Immature natural killer cell (primary cell): Measurements from ENCODE around the gene CCIN. TPM values are rescaled to one million over a fixed set of nuclear protein-coding genes. Genes with fewer than 3 reads are reported as not detected.

Experiments
- DNase-seq, 3 donors: peaks; one replicate each; pipeline ENCODE4 v3.0.0; 2022; ENCODE audit warnings: mixed read lengths in 1 of 3
- H3K27ac Mint-ChIP-seq, 6 donors: one replicate each; pipeline ENCODE4 v1.8.0; 2020; ENCODE audit warnings: mixed read lengths in 6 of 6, mild to moderate bottlenecking in 5 of 6, inconsistent platforms in 4 of 6, moderate library complexity in 3 of 6
- H3K27me3 Mint-ChIP-seq, 3 donors: one replicate each; pipeline ENCODE4 v1.8.0; 2020 to 2021; ENCODE audit warnings: low read depth in 3 of 3, mild to moderate bottlenecking in 3 of 3, mixed read lengths in 3 of 3, moderate library complexity in 3 of 3, inconsistent platforms in 1 of 3
- H3K36me3 Mint-ChIP-seq, 3 donors: one replicate each; pipeline ENCODE4 v1.8.0; 2020; ENCODE audit warnings: mixed read lengths in 3 of 3, inconsistent platforms in 2 of 3, mild to moderate bottlenecking in 2 of 3
- H3K4me1 Mint-ChIP-seq, 2 donors: one replicate each; pipeline ENCODE4 v1.8.0; 2020; ENCODE audit warnings: inconsistent platforms in 2 of 2, mild to moderate bottlenecking in 2 of 2, mixed read lengths in 2 of 2, moderate library complexity in 1 of 2
- H3K4me3 Mint-ChIP-seq, 5 donors: one replicate each; pipeline ENCODE4 v1.8.0; 2020; ENCODE audit warnings: mild to moderate bottlenecking in 5 of 5, mixed read lengths in 5 of 5, inconsistent platforms in 3 of 5, moderate library complexity in 3 of 5
- H3K9me3 Mint-ChIP-seq, 6 donors: one replicate each; pipeline ENCODE4 v1.8.0; 2020; ENCODE audit warnings: mild to moderate bottlenecking in 6 of 6, mixed read lengths in 6 of 6, inconsistent platforms in 4 of 6, moderate library complexity in 3 of 6
- polyA plus RNA-seq, 3 donors: library from polyadenylated mRNA; unstranded; fragments of 300-500 nt; fragmentation: Illumina TruSeq; gene quantifications; one replicate each; pipeline ENCODE4 v1.2.3, GENCODE V29; 2021

Gene CCIN
- polyA plus RNA-seq, 3 donors from 2014 or later = 0.43 TPM; not detected in 2

DNA sequence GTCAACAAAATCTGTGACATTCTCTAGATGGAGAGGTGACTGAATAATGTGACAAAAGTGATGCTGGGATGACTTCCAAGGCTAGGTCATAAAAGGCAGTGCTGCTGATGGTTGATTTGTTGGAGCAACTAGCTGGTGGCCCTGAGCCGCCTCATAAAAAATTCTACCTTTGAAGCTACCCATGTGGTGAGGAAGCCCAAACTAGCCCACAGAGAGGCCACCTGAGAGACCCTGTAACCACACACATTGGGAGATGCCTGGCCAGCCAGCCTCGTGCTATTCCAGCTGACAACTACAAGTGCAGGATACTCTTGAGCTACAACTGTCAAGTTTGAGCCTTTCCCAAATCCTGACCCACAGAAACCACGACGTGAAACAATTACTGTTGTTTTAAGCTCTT lies 44.2 kb downstream of the CCIN start:
- no peak for DNase-seq
- Mint-ChIP-seq H3K4me3 (no peak overlapping the region), H3K27me3 (no peaks in the 10 kb centered on the region), H3K4me1 (peaks cover 48 to 87% of the 10 kb centered on the region in 2 donors), H3K9me3 (no peaks in the 10 kb centered on the region), H3K36me3 (peaks cover 0 to 20% (median 16%) of the 10 kb centered on the region in 3 donors), H3K27ac (peak overlapping the region in 3 of 6 donors; percentile 17 to 71 (median 60))

DNA sequence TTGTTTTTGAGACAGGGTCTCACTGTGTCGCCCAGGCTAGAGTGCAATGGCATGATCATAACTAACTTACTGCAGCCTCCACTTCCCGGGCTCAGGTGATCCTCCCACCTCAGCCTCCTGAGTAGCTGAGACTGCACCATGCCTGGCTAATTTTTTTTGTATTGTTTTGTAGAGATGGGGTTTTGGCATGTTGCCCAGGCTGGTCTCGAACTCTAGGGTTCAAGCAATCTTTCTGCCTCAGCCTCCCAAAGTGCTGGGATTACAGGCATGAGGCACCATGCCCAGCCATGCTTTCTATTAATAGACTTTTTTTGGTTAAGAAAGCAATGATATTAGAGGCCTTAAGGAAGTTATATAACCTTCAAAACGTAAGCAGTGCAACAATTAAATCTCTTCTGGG lies 44.8 kb downstream of the CCIN start:
- Mint-ChIP-seq H3K27ac (peak overlapping the region in 3 of 6 donors; percentile 28 to 40 (median 31)), H3K4me1 (peaks cover 48 to 87% of the 10 kb centered on the region in 2 donors), H3K9me3 (no peaks in the 10 kb centered on the region), H3K4me3 (no peak overlapping the region), H3K27me3 (no peaks in the 10 kb centered on the region), H3K36me3 (peaks cover 0 to 21% (median 17%) of the 10 kb centered on the region in 3 donors)
- DNase-seq = no peak

DNA sequence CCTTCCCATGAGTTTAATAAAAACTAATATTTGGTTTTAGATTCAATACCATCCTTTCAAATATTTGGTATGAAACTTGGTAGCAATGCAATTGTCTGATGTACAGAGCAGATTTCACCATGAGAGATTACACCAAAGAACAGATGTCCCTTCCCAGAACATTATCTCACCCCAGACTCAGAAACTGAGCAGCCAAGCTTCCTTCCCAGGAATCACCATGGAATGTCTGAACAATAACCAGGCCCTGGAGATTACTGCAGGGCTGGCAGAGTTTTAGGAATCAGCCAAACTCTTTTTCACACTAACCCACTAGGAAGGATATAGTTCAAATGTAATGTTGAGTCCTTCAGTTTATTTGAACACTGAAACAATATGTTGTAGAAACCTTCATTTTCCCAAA lies 45.4 kb downstream of the CCIN start:
- Mint-ChIP-seq H3K27me3 (no peaks in the 10 kb centered on the region), H3K36me3 (peaks cover 0 to 23% (median 17%) of the 10 kb centered on the region in 3 donors), H3K4me1 (peaks cover 47 to 86% of the 10 kb centered on the region in 2 donors)

DNA sequence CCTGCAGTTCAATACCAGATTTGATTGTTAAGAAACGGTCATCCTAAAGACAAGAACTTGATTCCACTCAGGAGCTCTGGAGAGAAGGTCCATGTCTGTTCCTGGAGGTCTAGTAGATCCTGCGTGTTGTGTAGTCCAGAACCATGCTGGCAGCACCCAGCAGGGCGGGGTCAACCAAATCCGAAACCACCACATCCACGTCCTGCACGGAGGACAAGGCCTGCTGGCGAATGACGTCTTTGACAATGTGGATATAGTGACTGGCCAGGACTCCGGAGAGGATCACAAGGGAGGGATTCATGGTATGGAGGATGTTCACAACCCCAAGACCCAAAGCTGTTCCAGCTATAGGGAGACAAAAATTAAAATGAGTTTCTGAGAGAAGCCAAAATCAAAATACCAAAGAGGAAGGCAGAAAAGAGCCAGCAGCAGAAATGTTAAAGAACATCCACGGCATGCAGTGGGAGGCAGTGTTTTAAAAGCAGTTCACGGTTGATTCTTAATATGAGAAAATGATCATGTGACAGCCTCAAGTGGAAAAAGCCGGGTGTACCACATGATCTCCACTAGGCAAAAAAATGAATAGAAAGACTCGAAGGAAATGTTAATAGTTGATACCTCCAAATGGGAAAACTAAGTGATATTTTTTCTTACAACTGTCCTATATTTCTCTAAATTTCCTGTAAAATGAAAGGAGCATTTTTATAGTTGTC lies 48.2 kb downstream of the CCIN start:
- peaks cover 40 to 61% of the 10 kb centered on the region in 2 donors for H3K4me1 Mint-ChIP-seq
- H3K27ac Mint-ChIP-seq = peak overlapping the region in 5 of 6 donors; percentile 13 to 79 (median 54)
- H3K36me3 Mint-ChIP-seq = peaks cover 11 to 29% (median 20%) of the 10 kb centered on the region in 3 donors
- no peak overlapping the region for H3K4me3 Mint-ChIP-seq
- H3K9me3 Mint-ChIP-seq = no peaks in the 10 kb centered on the region
- H3K27me3 Mint-ChIP-seq = no peaks in the 10 kb centered on the region
- no peak for DNase-seq

More for the DNA sequence above, 45.4 kb downstream of the CCIN start:
- Mint-ChIP-seq H3K9me3 (no peaks in the 10 kb centered on the region), H3K27ac (peak overlapping the region in 4 of 6 donors; percentile 30 to 60 (median 40)), H3K4me3 (no peak overlapping the region)
- DNase-seq = no peak

DNA sequence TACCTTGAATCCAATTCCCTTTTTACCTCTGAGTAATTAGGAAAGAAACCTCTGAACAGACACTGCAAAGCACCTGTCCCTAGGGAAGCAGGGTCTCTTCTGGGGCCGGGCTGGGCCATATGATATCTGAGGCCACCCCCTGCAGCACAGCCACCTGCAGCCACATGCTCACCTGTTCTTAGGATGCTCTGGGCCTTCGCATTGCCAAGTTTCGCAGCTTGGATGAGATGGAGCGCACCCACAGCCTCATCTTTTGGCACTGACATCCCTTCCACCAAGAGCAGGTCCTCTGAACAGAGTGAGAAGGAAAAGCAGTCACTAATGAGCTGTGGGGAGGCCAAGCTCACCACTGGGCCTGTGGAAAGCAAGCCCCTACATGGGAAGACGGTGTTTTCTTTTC lies 48.8 kb downstream of the CCIN start:
- H3K9me3 Mint-ChIP-seq = no peaks in the 10 kb centered on the region
- H3K27ac Mint-ChIP-seq = peak overlapping the region; percentile 13 to 82 (median 52)
- no peak for DNase-seq
- H3K27me3 Mint-ChIP-seq = peaks cover 0 to 2% (median 0%) of the 10 kb centered on the region in 3 donors
- H3K4me3 Mint-ChIP-seq = no peak overlapping the region
- H3K4me1 Mint-ChIP-seq = peaks cover 39 to 57% of the 10 kb centered on the region in 2 donors
- peaks cover 17 to 34% (median 24%) of the 10 kb centered on the region in 3 donors for H3K36me3 Mint-ChIP-seq

DNA sequence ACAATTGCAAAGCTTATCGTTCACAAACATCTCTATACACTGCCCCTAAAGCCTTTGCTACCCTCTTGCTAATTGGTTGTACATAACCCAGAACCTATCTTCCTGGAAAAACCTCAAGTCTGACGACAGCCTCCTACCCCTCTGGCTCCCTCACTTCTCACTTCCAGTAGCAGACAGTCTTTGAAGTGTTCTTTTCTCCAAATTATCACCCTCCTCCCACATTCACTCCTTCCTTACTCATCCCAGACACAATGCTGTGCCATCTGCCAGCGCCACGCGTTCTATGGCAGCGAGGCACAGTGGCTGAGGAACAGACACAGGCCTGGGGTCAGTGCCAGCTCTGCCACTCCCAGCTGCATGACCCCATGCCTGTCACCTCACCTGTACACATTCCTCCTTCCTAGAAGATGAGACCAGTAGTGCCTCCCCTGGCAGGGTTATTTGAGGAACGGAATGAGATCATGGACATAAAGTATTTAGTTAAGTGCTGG lies 49.3 kb downstream of the CCIN start:
- Mint-ChIP-seq H3K27ac (peak overlapping the region in 5 of 6 donors; percentile 13 to 82 (median 51)), H3K4me3 (peak overlapping the region in 1 of 5 donors; percentile 5), H3K4me1 (peaks cover 35 to 52% of the 10 kb centered on the region in 2 donors), H3K9me3 (no peaks in the 10 kb centered on the region), H3K27me3 (peaks cover 0 to 2% (median 0%) of the 10 kb centered on the region in 3 donors), H3K36me3 (peaks cover 22 to 35% (median 26%) of the 10 kb centered on the region in 3 donors)
- DNase-seq = no peak

Other genes with a start within 250 kb of the CCIN start
- gene OR2S2, start 211.2 kb upstream of the CCIN start, polyA plus RNA-seq = not detected
- 10 to 100 TPM in 2 of 3 donors, 1 to 10 TPM in 1; 7.8 to 14.4 (median 13.8) TPM for gene RECK, start 132.5 kb upstream of the CCIN start, polyA plus RNA-seq
- 100 to 1,000 TPM; 327 to 486 (median 374) TPM for gene GLIPR2, start 32.7 kb upstream of the CCIN start, polyA plus RNA-seq
- gene CLTA, start 21.5 kb downstream of the CCIN start, polyA plus RNA-seq = 100 to 1,000 TPM in 1 of 3 donors, 10 to 100 TPM in 2; 62.2 to 121 (median 89.0) TPM
- gene GNE, start 89.1 kb downstream of the CCIN start, polyA plus RNA-seq = 1 to 10 TPM; 2.3 to 4.8 (median 4.3) TPM
- 10 to 100 TPM in 2 of 3 donors, 1 to 10 TPM in 1; 8.3 to 24.1 (median 15.3) TPM for gene RNF38, start 230.9 kb downstream of the CCIN start, polyA plus RNA-seq